ENCODE measurements around the gene MTIF3.

The MTIF3 gene

GRCh38 chr13:27449936-27450828 is at the start of gene MTIF3:
Gene MTIF3 (minus strand): TSS chr13:27450564. CDS start chr13:27440448, 10,116 bp downstream.
- Mint-ChIP-seq H3K36me3 (ENCODE audit: low read depth) (peaks cover 17% of the 10 kb centered on the region), H3K4me1 (ENCODE audit: low read depth) (peaks cover 46% of the 10 kb centered on the region), H3K27ac (peak within 1 kb of the TSS; percentile 95), H3K9me3 (no peaks in the 10 kb centered on the region), H3K27me3 (ENCODE audit: low read depth) (no peaks in the 10 kb centered on the region), H3K4me3 (peak within 1 kb of the TSS; percentile 94)
- DNase-seq (ENCODE audit: low spot score): peak; percentile 96

- Mint-ChIP-seq H3K36me3 (ENCODE audit: low read depth) (no peaks in the 10 kb centered on the region), H3K27ac (no peak overlapping the region), H3K4me3 (no peak overlapping the region), H3K27me3 (ENCODE audit: low read depth) (peaks cover 3% of the 10 kb centered on the region), H3K4me1 (ENCODE audit: low read depth) (no peaks in the 10 kb centered on the region), H3K9me3 (no peaks in the 10 kb centered on the region)
- DNase-seq (ENCODE audit: low spot score): no peak
These were observed 47.3 kb upstream of the MTIF3 start for GRCh38 chr13:27497563-27498230.

GRCh38 chr13:27496536-27497273 is 46.3 kb upstream of the MTIF3 start:
- no peak overlapping the region for H3K4me3 Mint-ChIP-seq
- peaks cover 3% of the 10 kb centered on the region for H3K27me3 Mint-ChIP-seq (ENCODE audit: low read depth)
- no peak overlapping the region for H3K27ac Mint-ChIP-seq
- no peaks in the 10 kb centered on the region for H3K36me3 Mint-ChIP-seq (ENCODE audit: low read depth)
- no peaks in the 10 kb centered on the region for H3K9me3 Mint-ChIP-seq
- no peak for DNase-seq (ENCODE audit: low spot score)
- H3K4me1 Mint-ChIP-seq (ENCODE audit: low read depth): no peaks in the 10 kb centered on the region

GRCh38 chr13:27496006-27496405 is 45.6 kb upstream of the MTIF3 start:
- Mint-ChIP-seq H3K9me3 (no peaks in the 10 kb centered on the region), H3K27ac (no peak overlapping the region), H3K4me3 (no peak overlapping the region), H3K27me3 (ENCODE audit: low read depth) (peaks cover 3% of the 10 kb centered on the region), H3K36me3 (ENCODE audit: low read depth) (no peaks in the 10 kb centered on the region), H3K4me1 (ENCODE audit: low read depth) (no peaks in the 10 kb centered on the region)
- DNase-seq (ENCODE audit: low spot score): no peak

GRCh38 chr13:27495551-27495950 is 45.2 kb upstream of the MTIF3 start:
- no peaks in the 10 kb centered on the region for H3K9me3 Mint-ChIP-seq
- no peaks in the 10 kb centered on the region for H3K4me1 Mint-ChIP-seq (ENCODE audit: low read depth)
- no peak overlapping the region for H3K27ac Mint-ChIP-seq

GRCh38 chr13:27493981-27494380 is 43.6 kb upstream of the MTIF3 start:
- Mint-ChIP-seq H3K4me1 (ENCODE audit: low read depth) (no peaks in the 10 kb centered on the region), H3K27ac (no peak overlapping the region), H3K36me3 (ENCODE audit: low read depth) (no peaks in the 10 kb centered on the region), H3K4me3 (no peak overlapping the region), H3K27me3 (ENCODE audit: low read depth) (peaks cover 5% of the 10 kb centered on the region), H3K9me3 (no peaks in the 10 kb centered on the region)
- DNase-seq (ENCODE audit: low spot score): no peak

More at GRCh38 chr13:27495551-27495950, 45.2 kb upstream of the MTIF3 start:
- Mint-ChIP-seq H3K27me3 (ENCODE audit: low read depth) (peaks cover 3% of the 10 kb centered on the region), H3K4me3 (no peak overlapping the region), H3K36me3 (ENCODE audit: low read depth) (no peaks in the 10 kb centered on the region)
- DNase-seq (ENCODE audit: low spot score): no peak

- no peak for DNase-seq (ENCODE audit: low spot score)
- H3K36me3 Mint-ChIP-seq (ENCODE audit: low read depth): no peaks in the 10 kb centered on the region
- H3K4me1 Mint-ChIP-seq (ENCODE audit: low read depth): no peaks in the 10 kb centered on the region
- H3K4me3 Mint-ChIP-seq: no peak overlapping the region
- H3K27ac Mint-ChIP-seq: no peak overlapping the region
- H3K9me3 Mint-ChIP-seq: no peaks in the 10 kb centered on the region
- peaks cover 5% of the 10 kb centered on the region for H3K27me3 Mint-ChIP-seq (ENCODE audit: low read depth)
These were observed 39.1 kb upstream of the MTIF3 start for GRCh38 chr13:27489456-27489855.

- Mint-ChIP-seq H3K4me3 (no peak overlapping the region), H3K27me3 (ENCODE audit: low read depth) (peaks cover 5% of the 10 kb centered on the region), H3K36me3 (ENCODE audit: low read depth) (no peaks in the 10 kb centered on the region), H3K9me3 (no peaks in the 10 kb centered on the region), H3K4me1 (ENCODE audit: low read depth) (peaks cover 4% of the 10 kb centered on the region), H3K27ac (no peak overlapping the region)
- DNase-seq (ENCODE audit: low spot score): no peak
These were observed 37.4 kb upstream of the MTIF3 start for GRCh38 chr13:27487776-27488175.

GRCh38 chr13:27483421-27483820 is 33.1 kb upstream of the MTIF3 start:
- Mint-ChIP-seq H3K4me3 (no peak overlapping the region), H3K4me1 (ENCODE audit: low read depth) (peaks cover 11% of the 10 kb centered on the region), H3K27ac (no peak overlapping the region), H3K27me3 (ENCODE audit: low read depth) (peaks cover 3% of the 10 kb centered on the region), H3K36me3 (ENCODE audit: low read depth) (no peaks in the 10 kb centered on the region), H3K9me3 (peaks cover 3% of the 10 kb centered on the region)
- DNase-seq (ENCODE audit: low spot score): no peak

GRCh38 chr13:27482983-27483382 is 32.6 kb upstream of the MTIF3 start:
- Mint-ChIP-seq H3K9me3 (peaks cover 3% of the 10 kb centered on the region), H3K36me3 (ENCODE audit: low read depth) (no peaks in the 10 kb centered on the region), H3K27ac (no peak overlapping the region), H3K4me3 (no peak overlapping the region), H3K27me3 (ENCODE audit: low read depth) (peaks cover 3% of the 10 kb centered on the region), H3K4me1 (ENCODE audit: low read depth) (peaks cover 14% of the 10 kb centered on the region)
- no peak for DNase-seq (ENCODE audit: low spot score)

- H3K27me3 Mint-ChIP-seq (ENCODE audit: low read depth): peaks cover 3% of the 10 kb centered on the region
- peak; percentile 17 for DNase-seq (ENCODE audit: low spot score)
- peaks cover 3% of the 10 kb centered on the region for H3K9me3 Mint-ChIP-seq
- H3K27ac Mint-ChIP-seq: no peak overlapping the region
- peaks cover 23% of the 10 kb centered on the region for H3K4me1 Mint-ChIP-seq (ENCODE audit: low read depth)
- no peak overlapping the region for H3K4me3 Mint-ChIP-seq
- H3K36me3 Mint-ChIP-seq (ENCODE audit: low read depth): no peaks in the 10 kb centered on the region
These were observed 31.4 kb upstream of the MTIF3 start for GRCh38 chr13:27481766-27482165.

- Mint-ChIP-seq H3K27me3 (ENCODE audit: low read depth) (no peaks in the 10 kb centered on the region), H3K36me3 (ENCODE audit: low read depth) (no peaks in the 10 kb centered on the region), H3K4me3 (peak overlapping the region; percentile 8), H3K9me3 (peaks cover 1% of the 10 kb centered on the region), H3K4me1 (ENCODE audit: low read depth) (peaks cover 15% of the 10 kb centered on the region), H3K27ac (peak overlapping the region; percentile 34)
- DNase-seq (ENCODE audit: low spot score): no peak
These were observed 26.8 kb upstream of the MTIF3 start for GRCh38 chr13:27476943-27477703.

- Mint-ChIP-seq H3K4me3 (no peak overlapping the region), H3K27me3 (ENCODE audit: low read depth) (peaks cover 4% of the 10 kb centered on the region), H3K27ac (no peak overlapping the region), H3K9me3 (no peaks in the 10 kb centered on the region), H3K4me1 (ENCODE audit: low read depth) (peaks cover 15% of the 10 kb centered on the region), H3K36me3 (ENCODE audit: low read depth) (no peaks in the 10 kb centered on the region)
- no peak for DNase-seq (ENCODE audit: low spot score)
These were observed 24.4 kb upstream of the MTIF3 start for GRCh38 chr13:27474751-27475268.

Data from T-helper 2 cell treated with Interferon-gamma antibody and Interleukin-4, amounts not matched to agents 5 μg/mL and 100 μg/mL, for 36 hours (primary cell).